ENCODE data around the gene IFNA14. TPM values are rescaled to one million over a fixed set of nuclear protein-coding genes. Genes with fewer than 3 reads are reported as not detected.

The IFNA14 gene
- not detected for total RNA-seq

DNA sequence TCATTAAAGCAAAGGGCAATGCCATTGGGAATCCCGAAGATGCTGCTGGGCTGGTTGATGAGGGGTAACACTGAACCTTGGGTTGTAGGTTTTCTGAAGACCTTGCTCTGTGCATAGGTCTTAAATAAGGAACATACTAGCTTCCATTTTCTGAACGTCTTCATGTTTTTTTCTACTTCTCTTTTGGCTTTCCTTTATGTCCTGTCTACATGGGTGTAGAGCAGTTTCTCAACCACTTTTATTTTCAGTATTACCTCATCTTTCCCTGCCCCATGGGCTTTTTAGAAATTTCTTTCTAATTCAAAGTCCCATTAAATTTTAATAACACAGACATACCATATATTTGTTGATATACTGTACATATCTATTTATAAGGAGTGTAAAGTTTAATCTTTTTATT, at the start of gene IFNA14:
Gene IFNA14, minus strand, starts transcription at position 95 of the 400 bp plus-strand sequence. Its CDS starts 70 bp downstream, at position 25.
- H3K4me3 ChIP-seq: no peak within 1 kb of the TSS
- DNase-seq: no peak

DNA sequence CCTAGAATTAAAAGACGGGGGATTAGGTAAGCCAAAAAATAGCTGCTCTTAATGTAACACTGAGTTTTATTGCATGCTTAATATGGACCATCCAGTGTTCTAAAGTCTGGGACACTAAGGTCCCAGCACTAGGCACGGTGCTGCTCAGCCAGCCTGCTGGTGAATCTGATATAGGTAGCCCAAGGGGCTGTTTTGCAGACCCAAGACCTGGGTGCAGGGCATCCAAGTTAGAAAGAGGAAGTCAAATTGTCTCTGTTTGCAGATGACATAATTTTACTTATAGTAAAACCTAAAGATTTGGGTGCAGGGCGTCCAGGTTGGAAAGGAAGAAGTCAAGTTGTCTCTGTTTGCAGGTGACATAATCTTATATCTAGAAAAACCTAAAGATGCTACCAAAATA, 47.5 kb upstream of the IFNA14 start:
- Histone ChIP-seq H3K36me3 (no peaks in the 10 kb centered on the region), H3K4me1 (no peaks in the 10 kb centered on the region), H3K9ac (ENCODE audit: low read depth in 2 of 2, low read length in 2 of 2) (no peak overlapping the region), H3K27me3 (no peaks in the 10 kb centered on the region), H3K4me3 (no peak overlapping the region), H3K9me3 (no peaks in the 10 kb centered on the region), H3K27ac (no peak overlapping the region)
- no peak for DNase-seq
- intact Hi-C loops (cut with DNase I): no loop called here
- TF ChIP-seq, protein P1, sequence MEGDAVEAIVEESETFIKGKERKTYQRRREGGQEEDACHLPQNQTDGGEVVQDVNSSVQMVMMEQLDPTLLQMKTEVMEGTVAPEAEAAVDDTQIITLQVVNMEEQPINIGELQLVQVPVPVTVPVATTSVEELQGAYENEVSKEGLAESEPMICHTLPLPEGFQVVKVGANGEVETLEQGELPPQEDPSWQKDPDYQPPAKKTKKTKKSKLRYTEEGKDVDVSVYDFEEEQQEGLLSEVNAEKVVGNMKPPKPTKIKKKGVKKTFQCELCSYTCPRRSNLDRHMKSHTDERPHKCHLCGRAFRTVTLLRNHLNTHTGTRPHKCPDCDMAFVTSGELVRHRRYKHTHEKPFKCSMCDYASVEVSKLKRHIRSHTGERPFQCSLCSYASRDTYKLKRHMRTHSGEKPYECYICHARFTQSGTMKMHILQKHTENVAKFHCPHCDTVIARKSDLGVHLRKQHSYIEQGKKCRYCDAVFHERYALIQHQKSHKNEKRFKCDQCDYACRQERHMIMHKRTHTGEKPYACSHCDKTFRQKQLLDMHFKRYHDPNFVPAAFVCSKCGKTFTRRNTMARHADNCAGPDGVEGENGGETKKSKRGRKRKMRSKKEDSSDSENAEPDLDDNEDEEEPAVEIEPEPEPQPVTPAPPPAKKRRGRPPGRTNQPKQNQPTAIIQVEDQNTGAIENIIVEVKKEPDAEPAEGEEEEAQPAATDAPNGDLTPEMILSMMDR (IDR thresholded peaks at IDR 0.05): no peak

More for the DNA sequence above, at the start of gene IFNA14:
- Histone ChIP-seq H3K27me3 (no peaks in the 10 kb centered on the region), H3K9me3 (no peaks in the 10 kb centered on the region), H3K36me3 (no peaks in the 10 kb centered on the region), H3K4me1 (no peaks in the 10 kb centered on the region), H3K9ac (ENCODE audit: low read depth in 2 of 2, low read length in 2 of 2) (no peak within 1 kb of the TSS), H3K27ac (no peak within 1 kb of the TSS)
- intact Hi-C loops (cut with DNase I): no loop called here
- TF ChIP-seq, protein P1 (IDR thresholded peaks at IDR 0.05): no peak

DNA sequence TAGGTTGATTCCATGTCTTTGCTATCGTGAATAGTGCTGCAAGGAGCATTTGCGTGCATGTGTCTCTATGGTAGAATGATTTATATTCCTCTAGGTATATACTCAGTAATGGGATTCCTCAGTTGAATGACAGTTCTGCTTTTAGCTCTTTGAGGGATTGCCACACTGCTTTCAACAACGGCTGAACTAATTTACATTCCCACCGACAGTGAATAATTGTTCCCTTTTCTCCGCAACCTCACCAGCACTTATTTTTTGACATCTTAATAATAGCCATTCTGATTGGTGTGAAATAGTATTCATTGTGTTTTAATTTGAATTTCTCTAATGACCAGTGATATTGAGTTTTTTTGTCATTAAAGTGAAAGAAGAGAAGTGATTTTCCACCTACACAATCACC, 46.9 kb upstream of the IFNA14 start:
- Histone ChIP-seq H3K36me3 (no peaks in the 10 kb centered on the region), H3K4me3 (no peak overlapping the region), H3K9ac (ENCODE audit: low read depth in 2 of 2, low read length in 2 of 2) (no peak overlapping the region), H3K4me1 (no peaks in the 10 kb centered on the region), H3K27ac (no peak overlapping the region), H3K27me3 (no peaks in the 10 kb centered on the region), H3K9me3 (no peaks in the 10 kb centered on the region)
- intact Hi-C loops (cut with DNase I): no loop called here
- TF ChIP-seq, protein P1 (IDR thresholded peaks at IDR 0.05): no peak
- DNase-seq: no peak

DNA sequence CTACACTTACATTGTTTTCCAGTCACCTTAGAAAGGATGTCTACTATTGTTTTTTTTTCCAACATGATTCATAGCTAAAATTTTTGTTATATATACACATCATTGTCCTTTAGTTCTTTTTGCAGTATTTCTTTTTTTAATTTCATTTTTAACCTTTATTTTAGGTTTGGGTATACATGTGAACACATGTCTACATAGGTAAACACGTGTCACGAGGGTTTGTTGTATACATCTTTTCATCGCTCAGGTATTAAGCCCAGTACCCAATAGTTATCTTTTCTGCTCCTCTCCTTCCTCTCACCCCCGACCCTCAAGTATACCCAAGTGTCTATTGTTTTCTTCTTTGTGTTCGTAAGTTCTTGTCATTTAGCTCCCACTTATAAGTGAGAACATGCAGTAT, 46.3 kb upstream of the IFNA14 start:
- Histone ChIP-seq H3K27me3 (no peaks in the 10 kb centered on the region), H3K4me1 (no peaks in the 10 kb centered on the region), H3K27ac (no peak overlapping the region), H3K9me3 (no peaks in the 10 kb centered on the region), H3K9ac (ENCODE audit: low read depth in 2 of 2, low read length in 2 of 2) (no peak overlapping the region), H3K36me3 (no peaks in the 10 kb centered on the region), H3K4me3 (no peak overlapping the region)
- TF ChIP-seq, protein P1 (IDR thresholded peaks at IDR 0.05): no peak
- intact Hi-C loops (cut with DNase I): no loop called here
- DNase-seq: no peak

DNA sequence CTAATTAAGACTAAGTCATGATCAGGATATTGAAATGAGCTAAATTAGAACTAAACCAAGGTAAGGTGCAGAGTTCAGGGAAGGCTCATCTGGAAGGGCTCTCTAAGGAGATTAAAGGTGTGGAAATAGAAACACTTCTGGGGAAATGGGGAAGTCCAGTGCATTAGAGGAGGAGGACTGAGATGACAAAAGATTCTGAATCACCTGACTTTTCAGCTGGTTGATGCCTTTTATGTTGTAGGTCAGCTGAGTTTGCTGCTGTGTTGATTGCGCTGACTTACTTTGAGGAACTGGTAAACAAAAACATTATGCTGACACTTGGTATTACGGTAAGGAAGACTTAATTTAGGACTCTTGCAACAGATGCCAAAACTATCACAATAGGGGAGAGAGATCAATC, 41.5 kb upstream of the IFNA14 start:
- Histone ChIP-seq H3K4me3 (no peak overlapping the region), H3K36me3 (no peaks in the 10 kb centered on the region), H3K9ac (ENCODE audit: low read depth in 2 of 2, low read length in 2 of 2) (no peak overlapping the region), H3K4me1 (no peaks in the 10 kb centered on the region), H3K27me3 (no peaks in the 10 kb centered on the region), H3K27ac (no peak overlapping the region), H3K9me3 (no peaks in the 10 kb centered on the region)
- TF ChIP-seq, protein P1 (IDR thresholded peaks at IDR 0.05): no peak
- DNase-seq: no peak
- intact Hi-C loops (cut with DNase I): no loop called here

DNA sequence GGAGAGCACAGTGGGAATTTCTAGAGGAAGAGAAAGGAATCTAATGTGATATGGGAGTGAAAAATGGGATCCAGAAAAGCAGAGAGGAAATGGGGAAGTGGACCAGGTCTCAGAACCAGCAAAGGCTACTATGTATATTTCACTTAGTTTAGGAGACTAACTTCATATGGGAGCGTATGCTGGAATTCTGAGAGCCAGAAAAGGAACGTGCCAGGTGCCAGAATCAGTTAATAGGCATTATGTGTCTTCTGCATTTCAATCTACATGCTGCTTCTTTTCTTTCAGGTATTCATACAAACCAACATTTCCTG, 28.5 kb upstream of the IFNA14 start:
- Histone ChIP-seq H3K9me3 (no peaks in the 10 kb centered on the region), H3K27me3 (no peaks in the 10 kb centered on the region), H3K4me1 (no peaks in the 10 kb centered on the region), H3K27ac (no peak overlapping the region), H3K36me3 (no peaks in the 10 kb centered on the region), H3K4me3 (no peak overlapping the region), H3K9ac (ENCODE audit: low read depth in 2 of 2, low read length in 2 of 2) (no peak overlapping the region)
- TF ChIP-seq, protein P1 (IDR thresholded peaks at IDR 0.05): no peak
- DNase-seq: no peak
- intact Hi-C loops (cut with DNase I): no loop called here
